PFSK-1 (cell line): Measurements from ENCODE around the gene YES1.

Experiments used
- POLR2AphosphoS5 ChIP-seq: IDR thresholded peaks from 2 replicates; pipeline ENCODE4 v1.6.1; 2012; ENCODE audit warnings: low read depth, mild to moderate bottlenecking, control low read depth, low read length, moderate library complexity
- SIN3A ChIP-seq: IDR thresholded peaks from 2 replicates; pipeline ENCODE4 v1.6.1; 2012; ENCODE audit warnings: mild to moderate bottlenecking, low read length, moderate library complexity, borderline replicate concordance; ENCODE audit not compliant: insufficient read depth
- TF ChIP-seq, protein P1 (sequence below), 2 experiments: IDR thresholded peaks; 2 replicates each; pipeline versions ENCODE4 v1.6.1 to v1.8.0; 2011 to 2012; ENCODE audit warnings: low read depth in 2 of 2, low read length in 2 of 2, control low read depth in 1 of 2, inconsistent platforms in 1 of 2, mild to moderate bottlenecking in 1 of 2, moderate library complexity in 1 of 2; ENCODE audit not compliant: insufficient read depth in 1 of 2

- TF ChIP-seq POLR2AphosphoS5: no peak
- TF ChIP-seq, protein P1, sequence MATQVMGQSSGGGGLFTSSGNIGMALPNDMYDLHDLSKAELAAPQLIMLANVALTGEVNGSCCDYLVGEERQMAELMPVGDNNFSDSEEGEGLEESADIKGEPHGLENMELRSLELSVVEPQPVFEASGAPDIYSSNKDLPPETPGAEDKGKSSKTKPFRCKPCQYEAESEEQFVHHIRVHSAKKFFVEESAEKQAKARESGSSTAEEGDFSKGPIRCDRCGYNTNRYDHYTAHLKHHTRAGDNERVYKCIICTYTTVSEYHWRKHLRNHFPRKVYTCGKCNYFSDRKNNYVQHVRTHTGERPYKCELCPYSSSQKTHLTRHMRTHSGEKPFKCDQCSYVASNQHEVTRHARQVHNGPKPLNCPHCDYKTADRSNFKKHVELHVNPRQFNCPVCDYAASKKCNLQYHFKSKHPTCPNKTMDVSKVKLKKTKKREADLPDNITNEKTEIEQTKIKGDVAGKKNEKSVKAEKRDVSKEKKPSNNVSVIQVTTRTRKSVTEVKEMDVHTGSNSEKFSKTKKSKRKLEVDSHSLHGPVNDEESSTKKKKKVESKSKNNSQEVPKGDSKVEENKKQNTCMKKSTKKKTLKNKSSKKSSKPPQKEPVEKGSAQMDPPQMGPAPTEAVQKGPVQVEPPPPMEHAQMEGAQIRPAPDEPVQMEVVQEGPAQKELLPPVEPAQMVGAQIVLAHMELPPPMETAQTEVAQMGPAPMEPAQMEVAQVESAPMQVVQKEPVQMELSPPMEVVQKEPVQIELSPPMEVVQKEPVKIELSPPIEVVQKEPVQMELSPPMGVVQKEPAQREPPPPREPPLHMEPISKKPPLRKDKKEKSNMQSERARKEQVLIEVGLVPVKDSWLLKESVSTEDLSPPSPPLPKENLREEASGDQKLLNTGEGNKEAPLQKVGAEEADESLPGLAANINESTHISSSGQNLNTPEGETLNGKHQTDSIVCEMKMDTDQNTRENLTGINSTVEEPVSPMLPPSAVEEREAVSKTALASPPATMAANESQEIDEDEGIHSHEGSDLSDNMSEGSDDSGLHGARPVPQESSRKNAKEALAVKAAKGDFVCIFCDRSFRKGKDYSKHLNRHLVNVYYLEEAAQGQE (IDR thresholded peaks at IDR 0.05; ENCODE audit: insufficient read depth in 1 of 2, low read depth in 2 of 2, low read length in 2 of 2): no peak
- no peak for TF ChIP-seq SIN3A
Observed at GRCh38 chr18:812376-813171, 532 bp upstream of the YES1 start.
